WTC11 (cell line): ENCODE data around the gene FABP3. TPM values are rescaled to one million over a fixed set of nuclear protein-coding genes. Genes with fewer than 3 reads are reported as not detected.
"Not testable (repeated sequence)": the region's sequence is repeated elsewhere in the genome, so short reads cannot be mapped to it uniquely, and the experiment has no call there.

Experiments used
- ATAC-seq: fragments of 200-7000 bp; cut with Tn5 transposase; 2 replicates; pipeline ENCODE4 v1.10.0; 2021; ENCODE audit warnings: mild to moderate bottlenecking, moderate library complexity
- CTCF ChIA-PET: fragments of 300-600 bp; sonication (Branson Sonifier 250); formaldehyde crosslinking; loops from one replicate; lab custom pipeline; 2021; ENCODE audit warnings: antibody characterized with exemption; lab: Charles Lee
- POLR2A ChIA-PET: fragments of 350-600 bp; sonication (Branson Sonifier 250); formaldehyde crosslinking; loops from one replicate; lab custom pipeline; 2021; ENCODE audit warnings: antibody characterized with exemption; lab: Charles Lee
- DNase-seq: peaks from one replicate; pipeline ENCODE4 v3.0.0; 2021; ENCODE audit warnings: low spot score
- H3K27ac Mint-ChIP-seq: 2 replicates; pipeline ENCODE4 v1.8.0; 2021; ENCODE audit warnings: mixed read lengths
- H3K27me3 Mint-ChIP-seq: 2 replicates; pipeline ENCODE4 v1.8.0; 2021; ENCODE audit warnings: low read depth, mild to moderate bottlenecking, moderate library complexity, mixed read lengths
- H3K36me3 Mint-ChIP-seq: 2 replicates; pipeline ENCODE4 v1.8.0; 2021; ENCODE audit warnings: mixed read lengths
- H3K4me1 Mint-ChIP-seq: 2 replicates; pipeline ENCODE4 v1.8.0; 2022; ENCODE audit warnings: mixed read lengths
- H3K4me3 Mint-ChIP-seq: 2 replicates; pipeline ENCODE4 v1.8.0; 2021; ENCODE audit warnings: mild to moderate bottlenecking, moderate library complexity, mixed read lengths
- H3K9me3 Mint-ChIP-seq: 2 replicates; pipeline ENCODE4 v1.8.0; 2021; ENCODE audit warnings: mixed read lengths
- ATF2 ChIP-seq: sonication (generic); formaldehyde crosslinking; IDR thresholded peaks from 2 replicates; pipeline ENCODE4 v1.8.1; 2022; ENCODE audit warnings: low read depth, missing genetic modification reagents, borderline replicate concordance
- CBFB ChIP-seq: sonication (generic); formaldehyde crosslinking; IDR thresholded peaks from 2 replicates; pipeline ENCODE4 v1.8.1; 2022; ENCODE audit warnings: mild to moderate bottlenecking, low read depth, missing genetic modification reagents
- CDX4 ChIP-seq: fragments of 250-450 bp; sonication (Bioruptor Pico); IDR thresholded peaks from 2 replicates; pipeline ENCODE4 v1.9.0; 2021; ENCODE audit warnings: moderate library complexity, mild to moderate bottlenecking, inconsistent platforms, borderline replicate concordance
- CREB1 ChIP-seq: sonication (generic); formaldehyde crosslinking; IDR thresholded peaks from 2 replicates; pipeline ENCODE4 v1.8.0; 2023; ENCODE audit warnings: mild to moderate bottlenecking, missing genetic modification reagents
- CTCF ChIP-seq: fragments of 200-600 bp; IDR thresholded peaks from 2 replicates; pipeline ENCODE4 v1.8.0; 2022; ENCODE audit warnings: antibody characterized with exemption
- EMX1 ChIP-seq: fragments of 250-450 bp; sonication (Bioruptor Pico); IDR thresholded peaks from 2 replicates; pipeline ENCODE4 v1.8.0; 2021; ENCODE audit warnings: mild to moderate bottlenecking
- ESRRA ChIP-seq: sonication (generic); formaldehyde crosslinking; IDR thresholded peaks from 2 replicates; pipeline ENCODE4 v1.8.1; 2022; ENCODE audit warnings: mild to moderate bottlenecking, missing genetic modification reagents, borderline replicate concordance
- GABPB1 ChIP-seq: sonication (generic); formaldehyde crosslinking; IDR thresholded peaks from 2 replicates; pipeline ENCODE4 v1.8.1; 2023; ENCODE audit warnings: mild to moderate bottlenecking, missing genetic modification reagents
- HMGXB4 ChIP-seq: sonication (generic); formaldehyde crosslinking; IDR thresholded peaks from 2 replicates; pipeline ENCODE4 v1.8.1; 2023; ENCODE audit warnings: mild to moderate bottlenecking, moderate library complexity, missing genetic modification reagents
- JUN ChIP-seq: sonication (generic); formaldehyde crosslinking; IDR thresholded peaks from 2 replicates; pipeline ENCODE4 v1.8.0; 2023; ENCODE audit warnings: mild to moderate bottlenecking, missing genetic modification reagents
- KAT7 ChIP-seq: sonication (generic); formaldehyde crosslinking; IDR thresholded peaks from 2 replicates; pipeline ENCODE4 v1.8.1; 2023; ENCODE audit warnings: missing genetic modification reagents, mild to moderate bottlenecking, borderline replicate concordance
- MYBL2 ChIP-seq: sonication (generic); formaldehyde crosslinking; IDR thresholded peaks from 2 replicates; pipeline ENCODE4 v1.8.1; 2023; ENCODE audit warnings: mild to moderate bottlenecking, moderate library complexity, missing genetic modification reagents
- NFYB ChIP-seq: sonication (generic); formaldehyde crosslinking; conservative IDR thresholded peaks from 2 replicates; pipeline ENCODE4 v1.8.0; 2022; ENCODE audit warnings: low read depth, missing genetic modification reagents
- NR3C1 ChIP-seq: sonication (generic); formaldehyde crosslinking; conservative IDR thresholded peaks from 2 replicates; pipeline ENCODE4 v1.8.1; 2023; ENCODE audit warnings: low read depth, mild to moderate bottlenecking, missing genetic modification reagents
- OVOL2 ChIP-seq: fragments of 250-450 bp; sonication (Bioruptor Pico); IDR thresholded peaks from 2 replicates; pipeline ENCODE4 v1.9.0; 2021; ENCODE audit warnings: mild to moderate bottlenecking, borderline replicate concordance
- SP1 ChIP-seq: sonication (generic); formaldehyde crosslinking; conservative IDR thresholded peaks from 2 replicates; pipeline ENCODE4 v1.8.1; 2022; ENCODE audit warnings: missing genetic modification reagents
- TEAD1 ChIP-seq: sonication (generic); formaldehyde crosslinking; IDR thresholded peaks from 2 replicates; pipeline ENCODE4 v1.8.0; 2022; ENCODE audit warnings: mild to moderate bottlenecking, missing genetic modification reagents
- ZNF232 ChIP-seq: sonication (generic); formaldehyde crosslinking; IDR thresholded peaks from 2 replicates; pipeline ENCODE4 v1.8.0; 2022; ENCODE audit warnings: mild to moderate bottlenecking, missing genetic modification reagents
- ZNF396 ChIP-seq: fragments of 250-450 bp; sonication (Bioruptor Pico); IDR thresholded peaks from 2 replicates; pipeline ENCODE4 v1.8.0; 2021; ENCODE audit warnings: mild to moderate bottlenecking, moderate library complexity, borderline replicate concordance
- ZNF512 ChIP-seq: sonication (generic); formaldehyde crosslinking; IDR thresholded peaks from 2 replicates; pipeline ENCODE4 v1.8.1; 2022; ENCODE audit warnings: missing genetic modification reagents, borderline replicate concordance
- total RNA-seq: library from RNA; stranded (reverse); gene quantifications from 3 replicates; pipeline ENCODE4 v1.2.3, GENCODE V29; 2021

FABP3 gene
- total RNA-seq, 1 experiment from 2014 or later: 25.0 TPM

GRCh38 chr1:31387612-31388011, 14.7 kb upstream of the FABP3 start (continued):
- TF ChIP-seq CDX4 (CRISPR knock-in tag) (no peak), OVOL2 (CRISPR knock-in tag) (no peak), CREB1 (CRISPR knock-in tag) (no peak), ATF2 (CRISPR knock-in tag) (no peak), ESRRA (CRISPR knock-in tag) (no peak), JUN (CRISPR knock-in tag) (no peak)

- H3K4me1 Mint-ChIP-seq, H3K36me3 Mint-ChIP-seq, H3K27me3 Mint-ChIP-seq, DNase-seq, POLR2A ChIA-PET, H3K9me3 Mint-ChIP-seq, H3K4me3 Mint-ChIP-seq, H3K27ac Mint-ChIP-seq, ATAC-seq: not testable (repeated sequence)
- CTCF ChIA-PET: interaction anchor here (0.8 kb wide), 2 partner anchors 8 to 10 kb away, joined by 4 read pairs; no protein-coding TSS in a partner anchor
These were observed 13.8 kb upstream of the FABP3 start for GRCh38 chr1:31386576-31387243.

- POLR2A ChIA-PET: interaction anchor here (0.5 to 1.2 kb wide), 2 partner anchors 11 to 455 kb away, joined by 3 to 4 read pairs; no protein-coding TSS in a partner anchor
These were observed 11.1 kb upstream of the FABP3 start for GRCh38 chr1:31383967-31384366.

More at GRCh38 chr1:31383967-31384366, 11.1 kb upstream of the FABP3 start:
- Mint-ChIP-seq H3K9me3 (no peaks in the 10 kb centered on the region), H3K27ac (no peak overlapping the region), H3K36me3 (no peaks in the 10 kb centered on the region)
- no peak for ATAC-seq
- CTCF ChIA-PET: interaction anchor here (0.7 to 2.5 kb wide), 6 partner anchors 10 to 218 kb away, joined by 3 to 27 read pairs (median 4); no protein-coding TSS in a partner anchor
- TF ChIP-seq KAT7 (CRISPR knock-in tag): no peak
- no peak for TF ChIP-seq ZNF232
- TF ChIP-seq ZNF512 (CRISPR knock-in tag): no peak
- no peak for TF ChIP-seq MYBL2
- TF ChIP-seq HMGXB4: no peak
- no peak for TF ChIP-seq CREB1 (CRISPR knock-in tag)
- TF ChIP-seq GABPB1 (CRISPR knock-in tag): no peak
- TF ChIP-seq TEAD1 (CRISPR knock-in tag): no peak
- no peak for TF ChIP-seq NR3C1 (CRISPR knock-in tag)
- no peak for TF ChIP-seq CBFB
- TF ChIP-seq CTCF: no peak
- TF ChIP-seq EMX1 (CRISPR knock-in tag): no peak
- TF ChIP-seq NFYB (CRISPR knock-in tag): no peak
- TF ChIP-seq ZNF396 (CRISPR knock-in tag): no peak
- no peak for TF ChIP-seq SP1 (CRISPR knock-in tag)
- no peak for TF ChIP-seq ESRRA (CRISPR knock-in tag)
- TF ChIP-seq, all 79 proteins: peak for 0
- Mint-ChIP-seq H3K4me1 (peaks cover 10% of the 10 kb centered on the region), H3K4me3 (no peak overlapping the region), H3K27me3 (peaks cover 3% of the 10 kb centered on the region)
- DNase-seq: no peak
